Measurements from ENCODE around the gene TPD52L1. TPM values are rescaled to one million over a fixed set of nuclear protein-coding genes. Genes with fewer than 3 reads are reported as not detected.
A peak's percentile ranks its signal among the peaks of the same experiment; 100 is the strongest.

Gene TPD52L1
- total and polyA plus RNA-seq, 4 donors: 15.6 to 43.5 (median 16.7) TPM

DNA sequence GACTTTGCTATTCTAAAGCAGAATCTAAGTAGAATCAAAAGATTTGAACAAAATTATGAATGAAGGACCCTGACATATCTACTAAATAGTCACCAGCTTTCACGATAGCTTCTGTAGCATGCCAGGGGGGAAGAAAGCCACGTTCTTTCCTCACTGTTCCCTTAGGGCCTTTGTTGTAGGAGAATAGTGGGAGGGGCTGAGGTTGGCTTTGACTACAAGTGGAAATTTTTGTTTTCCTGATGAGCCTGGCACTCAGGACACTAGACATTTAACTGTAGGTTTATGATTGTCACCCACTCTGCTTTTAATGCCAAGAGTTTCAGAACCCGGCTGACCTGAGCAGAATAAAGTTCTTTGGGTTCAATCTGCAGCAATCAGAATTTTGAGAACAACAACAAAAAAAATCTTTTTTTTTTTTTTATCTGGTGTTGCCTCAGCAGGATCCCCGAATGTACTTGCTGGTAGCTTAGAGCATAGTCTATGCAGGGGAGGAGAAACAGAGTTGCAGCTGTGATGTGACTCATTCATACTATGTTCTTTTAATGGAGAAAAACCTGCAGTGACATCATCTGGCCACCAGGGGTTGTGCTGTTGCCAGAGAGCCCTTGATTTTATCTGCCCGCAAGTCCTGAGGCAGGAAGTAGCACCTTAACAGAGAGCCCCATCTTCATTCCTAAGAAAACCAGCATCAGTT, 38.5 kb downstream of the TPD52L1 start:
- ATAC-seq (ENCODE audit: insufficient read depth, low FRiP score): peak; percentile 89
- H3K9ac ChIP-seq (ENCODE audit: insufficient read depth in 1 of 2, low read length in 2 of 2): no peak overlapping the region
- TF ChIP-seq, protein P1, sequence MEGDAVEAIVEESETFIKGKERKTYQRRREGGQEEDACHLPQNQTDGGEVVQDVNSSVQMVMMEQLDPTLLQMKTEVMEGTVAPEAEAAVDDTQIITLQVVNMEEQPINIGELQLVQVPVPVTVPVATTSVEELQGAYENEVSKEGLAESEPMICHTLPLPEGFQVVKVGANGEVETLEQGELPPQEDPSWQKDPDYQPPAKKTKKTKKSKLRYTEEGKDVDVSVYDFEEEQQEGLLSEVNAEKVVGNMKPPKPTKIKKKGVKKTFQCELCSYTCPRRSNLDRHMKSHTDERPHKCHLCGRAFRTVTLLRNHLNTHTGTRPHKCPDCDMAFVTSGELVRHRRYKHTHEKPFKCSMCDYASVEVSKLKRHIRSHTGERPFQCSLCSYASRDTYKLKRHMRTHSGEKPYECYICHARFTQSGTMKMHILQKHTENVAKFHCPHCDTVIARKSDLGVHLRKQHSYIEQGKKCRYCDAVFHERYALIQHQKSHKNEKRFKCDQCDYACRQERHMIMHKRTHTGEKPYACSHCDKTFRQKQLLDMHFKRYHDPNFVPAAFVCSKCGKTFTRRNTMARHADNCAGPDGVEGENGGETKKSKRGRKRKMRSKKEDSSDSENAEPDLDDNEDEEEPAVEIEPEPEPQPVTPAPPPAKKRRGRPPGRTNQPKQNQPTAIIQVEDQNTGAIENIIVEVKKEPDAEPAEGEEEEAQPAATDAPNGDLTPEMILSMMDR (IDR thresholded peaks at IDR 0.05; ENCODE audit: control extremely low read depth, extremely low read depth): peak; percentile 55

DNA sequence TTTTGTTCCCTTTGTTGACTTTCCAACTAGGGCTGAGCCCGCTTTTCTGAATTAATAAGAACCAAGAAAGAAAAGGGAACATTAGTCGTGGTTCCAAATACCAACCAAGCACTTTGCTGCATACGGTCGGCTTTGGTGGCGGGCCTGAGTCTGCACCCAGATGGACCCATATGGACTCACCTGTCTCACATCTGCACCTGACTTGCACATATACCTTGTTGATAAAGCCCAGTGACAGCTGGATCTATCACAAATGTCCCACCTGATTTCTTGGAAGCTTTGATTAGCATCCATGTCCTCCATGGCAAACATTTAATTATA, 39.0 kb downstream of the TPD52L1 start:
- Histone ChIP-seq H3K27me3 (ENCODE audit: control insufficient read depth in 3 of 3, insufficient read depth in 3 of 3, low read length in 2 of 3) (no peaks in the 10 kb centered on the region), H3K9ac (ENCODE audit: insufficient read depth in 1 of 2, low read length in 2 of 2) (no peak overlapping the region), H3K27ac (ENCODE audit: low read depth in 1 of 2, low read length in 1 of 2) (no peak overlapping the region), H3K4me3 (no peak overlapping the region), H3K4me1 (ENCODE audit: control insufficient read depth in 5 of 5, insufficient read depth in 5 of 5, low read length in 5 of 5) (peaks cover 3 to 22% (median 5%) of the 10 kb centered on the region in 5 donors), H3K9me3 (ENCODE audit: control insufficient read depth in 4 of 4, insufficient read depth in 3 of 4, low read length in 3 of 4) (no peaks in the 10 kb centered on the region), H3K36me3 (ENCODE audit: control insufficient read depth in 4 of 4, insufficient read depth in 4 of 4, low read length in 4 of 4) (no peaks in the 10 kb centered on the region)
- DNase-seq (no peak), ATAC-seq (ENCODE audit: insufficient read depth, low FRiP score) (no peak)
- TF ChIP-seq, protein P1 (IDR thresholded peaks at IDR 0.05; ENCODE audit: control extremely low read depth, extremely low read depth): no peak
- WGBS, 2 donors: 94 to 97% methylated on average over 5 of the region's 5 CpGs

More for the DNA sequence above, 38.5 kb downstream of the TPD52L1 start:
- peak; percentile 26 to 42 (median 36) for DNase-seq
- no peak overlapping the region for H3K4me3 ChIP-seq
- H3K4me1 ChIP-seq (ENCODE audit: control insufficient read depth in 5 of 5, insufficient read depth in 5 of 5, low read length in 5 of 5): peaks cover 0 to 17% (median 5%) of the 10 kb centered on the region in 5 donors
- no peaks in the 10 kb centered on the region for H3K36me3 ChIP-seq (ENCODE audit: control insufficient read depth in 4 of 4, insufficient read depth in 4 of 4, low read length in 4 of 4)
- 34 to 57% methylated on average over 5 of the region's 5 CpGs for WGBS, 2 donors
- H3K27ac ChIP-seq (ENCODE audit: low read depth in 1 of 2, low read length in 1 of 2): no peak overlapping the region
- no peaks in the 10 kb centered on the region for H3K27me3 ChIP-seq (ENCODE audit: control insufficient read depth in 3 of 3, insufficient read depth in 3 of 3, low read length in 2 of 3)
- no peaks in the 10 kb centered on the region for H3K9me3 ChIP-seq (ENCODE audit: control insufficient read depth in 4 of 4, insufficient read depth in 3 of 4, low read length in 3 of 4)

DNA sequence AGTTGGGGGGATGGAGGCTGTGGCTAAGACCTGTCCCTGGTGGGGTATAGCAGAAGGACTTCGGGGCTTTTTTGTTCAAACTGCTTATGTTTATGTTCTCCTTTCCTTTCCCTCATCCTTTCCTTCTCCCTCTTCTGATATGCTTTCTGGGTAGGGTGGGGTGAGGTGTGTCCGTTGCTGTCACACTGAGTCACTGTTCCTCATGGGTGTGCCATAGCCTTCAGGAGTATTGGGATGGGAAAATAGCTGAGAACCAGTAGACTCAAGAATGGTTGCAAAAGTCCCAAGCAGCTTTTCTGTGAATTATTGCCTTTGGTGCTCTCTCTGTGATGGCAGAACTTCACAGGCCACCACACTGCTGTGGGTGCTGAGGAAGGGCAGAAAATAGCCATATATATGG, 39.6 kb downstream of the TPD52L1 start:
- Histone ChIP-seq H3K9me3 (ENCODE audit: control insufficient read depth in 4 of 4, insufficient read depth in 3 of 4, low read length in 3 of 4) (no peaks in the 10 kb centered on the region), H3K4me3 (no peak overlapping the region), H3K36me3 (ENCODE audit: control insufficient read depth in 4 of 4, insufficient read depth in 4 of 4, low read length in 4 of 4) (no peaks in the 10 kb centered on the region), H3K27me3 (ENCODE audit: control insufficient read depth in 3 of 3, insufficient read depth in 3 of 3, low read length in 2 of 3) (no peaks in the 10 kb centered on the region), H3K4me1 (ENCODE audit: control insufficient read depth in 5 of 5, insufficient read depth in 5 of 5, low read length in 5 of 5) (peaks cover 8 to 29% (median 11%) of the 10 kb centered on the region in 5 donors), H3K27ac (ENCODE audit: low read depth in 1 of 2, low read length in 1 of 2) (no peak overlapping the region), H3K9ac (ENCODE audit: insufficient read depth in 1 of 2, low read length in 2 of 2) (no peak overlapping the region)
- TF ChIP-seq, protein P1 (IDR thresholded peaks at IDR 0.05; ENCODE audit: control extremely low read depth, extremely low read depth): no peak
- WGBS, 2 donors: 77 to 88% methylated on average over 2 of the region's 2 CpGs
- no peak for ATAC-seq (ENCODE audit: insufficient read depth, low FRiP score)
- DNase-seq: no peak

DNA sequence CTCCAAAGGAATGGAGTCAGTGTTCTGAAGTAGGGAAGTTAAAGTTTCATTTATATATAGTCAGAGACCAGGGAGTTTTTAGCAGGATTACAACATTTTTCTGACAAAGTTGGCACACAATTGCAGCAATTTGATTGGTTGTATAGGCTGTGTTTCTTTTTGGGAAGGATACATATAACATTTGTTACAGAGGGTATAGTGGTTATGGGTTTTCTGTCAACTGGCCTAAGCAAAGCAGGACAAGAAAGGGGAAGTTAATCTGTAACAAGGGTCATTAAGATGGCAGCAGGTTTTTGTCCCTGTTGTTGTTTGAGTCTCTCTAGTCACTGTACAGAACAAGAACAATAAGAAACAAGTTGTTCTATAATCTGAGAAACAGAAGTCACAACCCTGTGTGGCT, 41.4 kb downstream of the TPD52L1 start:
- no peak overlapping the region for H3K27ac ChIP-seq (ENCODE audit: low read depth in 1 of 2, low read length in 1 of 2)
- no peak for ATAC-seq (ENCODE audit: insufficient read depth, low FRiP score)
- no peaks in the 10 kb centered on the region for H3K36me3 ChIP-seq (ENCODE audit: control insufficient read depth in 4 of 4, insufficient read depth in 4 of 4, low read length in 4 of 4)
- no peaks in the 10 kb centered on the region for H3K9me3 ChIP-seq (ENCODE audit: control insufficient read depth in 4 of 4, insufficient read depth in 3 of 4, low read length in 3 of 4)
- peak in 1 of 3 donors; percentile 14 for DNase-seq
- no peak overlapping the region for H3K9ac ChIP-seq (ENCODE audit: insufficient read depth in 1 of 2, low read length in 2 of 2)
- TF ChIP-seq, protein P1 (IDR thresholded peaks at IDR 0.05; ENCODE audit: control extremely low read depth, extremely low read depth): no peak
- no peak overlapping the region for H3K4me3 ChIP-seq
- H3K27me3 ChIP-seq (ENCODE audit: control insufficient read depth in 3 of 3, insufficient read depth in 3 of 3, low read length in 2 of 3): no peaks in the 10 kb centered on the region
- peaks cover 8 to 31% (median 11%) of the 10 kb centered on the region in 5 donors for H3K4me1 ChIP-seq (ENCODE audit: control insufficient read depth in 5 of 5, insufficient read depth in 5 of 5, low read length in 5 of 5)

All from lung (tissue), 12 donors.